Pancreas (tissue), 10 donors: ENCODE data around the gene MESD. TPM values are rescaled to one million over a fixed set of nuclear protein-coding genes. Genes with fewer than 3 reads are reported as not detected.

Source experiments
- ATAC-seq, 4 donors: fragments of 200-7000 bp; cut with Tn5 transposase; one replicate each; pipeline versions ENCODE4 v1.8.0 to v1.9.1; 2020; ENCODE audit warnings: mild to moderate bottlenecking in 4 of 4, moderate library complexity in 4 of 4
- DNase-seq, 6 donors: peaks; one replicate each; pipeline ENCODE4 v3.0.0-alpha.2; 2020
- FAIRE-seq: peaks from 2 replicates; lab custom pipeline; 2012; peaks lifted over from hg19 to GRCh38; lab: Jason Lieb, UNC
- H3K27ac ChIP-seq, 4 donors: fragments of 200-600 bp; sonication (generic); 1 replicate in 3 of 4; 2 replicates in 1 of 4; pipeline versions ENCODE4 v1.5.0 to v1.8.0; 2020
- H3K27me3 ChIP-seq, 4 donors: fragments of 200-600 bp; one replicate each; pipeline ENCODE4 v1.8.0; 2021
- H3K36me3 ChIP-seq, 3 donors: fragments of 200-600 bp; sonication (generic) in 1 of 3; one replicate each; pipeline versions ENCODE4 v1.5.0 to v1.8.0; 2020 to 2021
- H3K4me1 ChIP-seq, 3 donors: fragments of 200-600 bp; one replicate each; pipeline ENCODE4 v1.8.0; 2021
- H3K4me3 ChIP-seq, 4 donors: fragments of 200-600 bp; sonication (generic) in 2 of 4; one replicate each; pipeline versions ENCODE4 v1.5.0 to v1.8.0; 2020 to 2021
- H3K9me3 ChIP-seq, 4 donors: fragments of 200-600 bp; one replicate each; pipeline ENCODE4 v1.8.0; 2021
- CTCF ChIP-seq, 4 donors: fragments of 200-600 bp; sonication (generic) in 3 of 4; IDR thresholded peaks; one replicate each; pipeline versions ENCODE4 v1.5.0 to v1.8.0; 2021; ENCODE audit warnings: antibody characterized with exemption in 4 of 4
- WGBS, 2 donors: extraction: QIAGEN DNeasy Blood & Tissue Kit; methylation state at CpG; one replicate each; pipeline ENCODE4 v1.1.7; 2013; 5-methylcytosine and 5-hydroxymethylcytosine counted together
- intact Hi-C, 3 donors: fragments of 100-400 bp; cut with DNase I; formaldehyde crosslinking; loops; one replicate each; pipeline versions ENCODE4 v1.11.1 to v1.14.2; 2022
- polyA plus RNA-seq, 2 donors: library from polyadenylated mRNA; stranded (reverse); fragments of 200-250 nt; gene quantifications; one replicate each; pipeline ENCODE4 v1.2.3, GENCODE V29; 2013
- total RNA-seq, 6 donors: library from RNA; stranded (reverse); fragmentation: NEBNext Ultra II Directional in 4 of 6; extraction: Animal tissue kit (Norgen Biotek cat#: 25700) in 4 of 6; gene quantifications; one replicate each; pipeline versions ENCODE4 v1.2.1 to v1.2.4, GENCODE V29; 2021 to 2023
- donor health status: healthy with polysubstance abuse.
- donor health status: DM: no; HTN: no; CAD: no; lungs with moderate emphysema.
- donor health status: DM: no; HTN: no; CAD: no.
- donor health status: control.
- donor health status: control.
- donor health status: Bipolar disorder and iron deficiency.
- donor health status: DM: yes; HTN: yes; CAD: no.
- donor health status: DM: no; HTN: no; CAD: no.
- donor health status: DM: no; HTN: no; CAD: no.
- donor health status: DM: yes; HTN: yes; CAD: no.

MESD gene
- total and polyA plus RNA-seq, 8 donors, result 10.5 to 18.5 (median 13.1) TPM

- intact Hi-C loops, result no loop called here
- Histone ChIP-seq H3K4me1 (no peaks in the 10 kb centered on the region), H3K27me3 (no peaks in the 10 kb centered on the region), H3K9me3 (no peaks in the 10 kb centered on the region), H3K4me3 (no peak overlapping the region), H3K36me3 (no peaks in the 10 kb centered on the region), H3K27ac (no peak overlapping the region)
- no peak for DNase-seq
- ATAC-seq, result no peak
- TF ChIP-seq CTCF (IDR thresholded peaks at IDR 0.05), result no peak
- 89% methylated on average over 5 of the region's 5 CpGs for WGBS, 2 donors
- no peak for FAIRE-seq
Observed at GRCh38 chr15:80918196-80918783, 71.3 kb downstream of the MESD start.

- no peaks in the 10 kb centered on the region for H3K9me3 ChIP-seq
- no peak for TF ChIP-seq CTCF (IDR thresholded peaks at IDR 0.05)
- H3K36me3 ChIP-seq, result no peaks in the 10 kb centered on the region
- intact Hi-C loops, result no loop called here
- no peaks in the 10 kb centered on the region for H3K4me1 ChIP-seq
- no peak overlapping the region for H3K4me3 ChIP-seq
- H3K27me3 ChIP-seq, result no peaks in the 10 kb centered on the region
- no peak overlapping the region for H3K27ac ChIP-seq
- WGBS, 2 donors, result 66 to 74% methylated on average over 7 of the region's 7 CpGs
- DNase-seq, result no peak
- ATAC-seq, result no peak
- no peak for FAIRE-seq
Observed at GRCh38 chr15:80916056-80916455, 73.6 kb downstream of the MESD start.

- intact Hi-C loops, result no loop called here
- WGBS, 2 donors, result 78 to 88% methylated on average over 3 of the region's 3 CpGs
- Histone ChIP-seq H3K9me3 (no peaks in the 10 kb centered on the region), H3K4me3 (no peak overlapping the region), H3K27ac (no peak overlapping the region), H3K27me3 (no peaks in the 10 kb centered on the region), H3K4me1 (no peaks in the 10 kb centered on the region), H3K36me3 (no peaks in the 10 kb centered on the region)
- TF ChIP-seq CTCF (IDR thresholded peaks at IDR 0.05), result no peak
- no peak for ATAC-seq
- DNase-seq, result no peak
- FAIRE-seq, result no peak
Observed at GRCh38 chr15:80915472-80915871, 74.1 kb downstream of the MESD start.

- ATAC-seq (no peak), DNase-seq (no peak), FAIRE-seq (no peak)
- Histone ChIP-seq H3K27ac (no peak overlapping the region), H3K36me3 (no peaks in the 10 kb centered on the region), H3K4me3 (no peak overlapping the region), H3K4me1 (no peaks in the 10 kb centered on the region), H3K27me3 (no peaks in the 10 kb centered on the region), H3K9me3 (no peaks in the 10 kb centered on the region)
- WGBS, 2 donors, result 86 to 95% methylated on average over 5 of the region's 5 CpGs
- intact Hi-C loops, result no loop called here
- TF ChIP-seq CTCF (IDR thresholded peaks at IDR 0.05), result no peak
Observed at GRCh38 chr15:80913541-80913940, 76.1 kb downstream of the MESD start.

- no peaks in the 10 kb centered on the region for H3K27me3 ChIP-seq
- DNase-seq (no peak), ATAC-seq (no peak), FAIRE-seq (no peak)
- no peak overlapping the region for H3K4me3 ChIP-seq
- intact Hi-C loops, result no loop called here
- H3K4me1 ChIP-seq, result no peaks in the 10 kb centered on the region
- H3K36me3 ChIP-seq, result no peaks in the 10 kb centered on the region
- H3K27ac ChIP-seq, result no peak overlapping the region
- H3K9me3 ChIP-seq, result no peaks in the 10 kb centered on the region
- TF ChIP-seq CTCF (IDR thresholded peaks at IDR 0.05), result no peak
- 95 to 97% methylated on average over 6 of the region's 6 CpGs for WGBS, 2 donors
Observed at GRCh38 chr15:80912673-80913072, 76.9 kb downstream of the MESD start.
